H1 (cell line): ENCODE data around the gene GOLGB1. TPM values are rescaled to one million over a fixed set of nuclear protein-coding genes. Genes with fewer than 3 reads are reported as not detected.

ENCODE experiments used
- CTCF ChIA-PET: fragments of 300-600 bp; sonication (Branson Sonifier 250); formaldehyde crosslinking; loops from one replicate; lab custom pipeline; 2021; ENCODE audit not compliant: partially characterized antibody; lab: Charles Lee
- POLR2A ChIA-PET: fragments of 300-600 bp; sonication (Branson Sonifier 250); formaldehyde crosslinking; loops from one replicate; lab custom pipeline; 2021; ENCODE audit warnings: inconsistent platforms; ENCODE audit not compliant: partially characterized antibody; lab: Charles Lee
- DNase-seq, 2 experiments: peaks; one replicate each; pipeline versions ENCODE4 v3.0.0 to v3.0.0-alpha.2; 2010 to 2022; ENCODE audit warnings: low spot score in 2 of 2, low read depth in 1 of 2, mixed read lengths in 1 of 2
- FAIRE-seq: peaks from 2 replicates; lab custom pipeline; 2011; peaks lifted over from hg19 to GRCh38; lab: Jason Lieb, UNC
- H2AFZ ChIP-seq: 2 replicates; pipeline ENCODE4 v1.8.1; 2012; ENCODE audit warnings: low read length, inconsistent platforms
- H2AK5ac ChIP-seq: 2 replicates; pipeline ENCODE4 v1.6.1; 2013; ENCODE audit warnings: low read depth, low read length
- H2BK120ac ChIP-seq: replicated peaks from 2 replicates; pipeline ENCODE3; 2013; ENCODE audit warnings: low read depth, low read length, inconsistent platforms
- H2BK12ac ChIP-seq: 2 replicates; pipeline ENCODE4 v1.6.1; 2013; ENCODE audit warnings: low read depth, low read length
- H2BK15ac ChIP-seq: 2 replicates; pipeline ENCODE4 v1.6.1; 2013; ENCODE audit warnings: low read length
- H2BK20ac ChIP-seq: 2 replicates; pipeline ENCODE4 v1.6.1; 2013; ENCODE audit warnings: low read length
- H2BK5ac ChIP-seq: 2 replicates; pipeline ENCODE4 v1.6.1; 2013; ENCODE audit warnings: low read depth, low read length
- H3K14ac ChIP-seq: 2 replicates; pipeline ENCODE4 v1.6.1; 2013; ENCODE audit warnings: inconsistent platforms; ENCODE audit not compliant: insufficient read length
- H3K18ac ChIP-seq: 2 replicates; pipeline ENCODE4 v1.6.1; 2013; ENCODE audit warnings: low read length; ENCODE audit errors: extremely low read depth
- H3K23ac ChIP-seq: 2 replicates; pipeline ENCODE4 v1.6.1; 2013; ENCODE audit warnings: inconsistent platforms; ENCODE audit not compliant: insufficient read length
- H3K23me2 ChIP-seq: 2 replicates; pipeline ENCODE4 v1.6.1; 2013; ENCODE audit warnings: low read depth, low read length
- H3K27ac ChIP-seq: 2 replicates; pipeline ENCODE4 v1.6.1; 2011; ENCODE audit warnings: low read depth, low read length, inconsistent platforms
- H3K27me3 ChIP-seq, 4 experiments: replicated peaks in 1 of 4; 1 replicate in 1 of 4; 2 replicates in 3 of 4; pipeline versions ENCODE4 v1.6.1 to v1.8.1; 2011 to 2013; ENCODE audit warnings: low read length in 3 of 4, mild to moderate bottlenecking in 3 of 4, inconsistent platforms in 2 of 4, mixed read lengths in 2 of 4, moderate library complexity in 1 of 4; ENCODE audit not compliant: control insufficient read depth in 3 of 4, insufficient read depth in 3 of 4; ENCODE audit errors: extremely low read depth in 1 of 4
- H3K36me3 ChIP-seq, 4 experiments: 2 replicates each; pipeline versions ENCODE4 v1.6.1 to v1.8.1; 2011 to 2013; ENCODE audit warnings: mild to moderate bottlenecking in 4 of 4, low read length in 3 of 4, moderate library complexity in 2 of 4, control low read depth in 1 of 4, inconsistent platforms in 1 of 4; ENCODE audit not compliant: insufficient read depth in 4 of 4, control insufficient read depth in 2 of 4
- H3K4ac ChIP-seq: replicated peaks from 2 replicates; pipeline ENCODE3; 2013; ENCODE audit warnings: low read length, low read depth, mixed read lengths, inconsistent platforms; ENCODE audit not compliant: insufficient read length
- H3K4me1 ChIP-seq, 4 experiments: replicated peaks in 1 of 4; 1 replicate in 1 of 4; 2 replicates in 3 of 4; pipeline versions ENCODE4 v1.6.1 to v1.8.1; 2011 to 2013; ENCODE audit warnings: low read length in 3 of 4, inconsistent platforms in 2 of 4, mixed read lengths in 1 of 4; ENCODE audit not compliant: insufficient read depth in 4 of 4, control insufficient read depth in 3 of 4
- H3K4me2 ChIP-seq, 2 experiments: 2 replicates each; pipeline versions ENCODE4 v1.6.1 to v1.8.1; 2011 to 2013; ENCODE audit warnings: low read depth in 2 of 2, low read length in 2 of 2, control low read depth in 1 of 2, inconsistent platforms in 1 of 2, mild to moderate bottlenecking in 1 of 2; ENCODE audit not compliant: insufficient read depth in 1 of 2
- H3K4me3 ChIP-seq, 4 experiments: fragments of 200-600, 300-600 bp in 1 of 4; sonication (generic), shearing (Covaris generic), sonication (Bioruptor Twin) in 1 of 4; 2 replicates each; pipeline versions ENCODE4 v1.5.1 to v1.8.1; 2011 to 2016; ENCODE audit warnings: low read length in 4 of 4, low read depth in 3 of 4, control low read depth in 2 of 4, inconsistent platforms in 2 of 4, mild to moderate bottlenecking in 2 of 4, mixed read lengths in 1 of 4, moderate library complexity in 1 of 4; ENCODE audit not compliant: insufficient read depth in 2 of 4; ENCODE audit errors: extremely low read depth in 1 of 4
- H3K56ac ChIP-seq: replicated peaks from 2 replicates; pipeline ENCODE3; 2013; ENCODE audit warnings: low read depth, mild to moderate bottlenecking, mixed read lengths, low read length, inconsistent platforms; ENCODE audit not compliant: insufficient read length
- H3K79me1 ChIP-seq: 2 replicates; pipeline ENCODE4 v1.6.1; 2013; ENCODE audit warnings: low read depth, low read length, control low read depth
- H3K79me2 ChIP-seq, 2 experiments: 2 replicates each; pipeline versions ENCODE4 v1.6.1 to v1.8.1; 2012 to 2013; ENCODE audit warnings: low read length in 2 of 2, mild to moderate bottlenecking in 2 of 2, inconsistent platforms in 1 of 2; ENCODE audit not compliant: insufficient read depth in 2 of 2, control insufficient read depth in 1 of 2
- H3K9ac ChIP-seq, 4 experiments: replicated peaks in 1 of 4; 1 replicate in 1 of 4; 2 replicates in 3 of 4; pipeline versions ENCODE4 v1.6.1 to v1.8.1; 2011 to 2013; ENCODE audit warnings: low read depth in 3 of 4, low read length in 3 of 4, control low read depth in 2 of 4, mild to moderate bottlenecking in 2 of 4, moderate library complexity in 2 of 4, inconsistent platforms in 1 of 4; ENCODE audit errors: extremely low read depth in 1 of 4
- H3K9me3 ChIP-seq, 2 experiments: 2 replicates each; pipeline versions ENCODE4 v1.6.1 to v1.8.1; 2012 to 2013; ENCODE audit warnings: mild to moderate bottlenecking in 2 of 2, moderate library complexity in 2 of 2, control low read depth in 1 of 2, inconsistent platforms in 1 of 2, low read depth in 1 of 2, low read length in 1 of 2, mixed read lengths in 1 of 2; ENCODE audit not compliant: insufficient read depth in 2 of 2
- H4K20me1 ChIP-seq, 2 experiments: replicated peaks in 1 of 2; 2 replicates each; pipeline versions ENCODE3 to v1.8.1; 2011 to 2013; ENCODE audit warnings: inconsistent platforms in 2 of 2, low read length in 2 of 2, mild to moderate bottlenecking in 1 of 2; ENCODE audit not compliant: insufficient read depth in 2 of 2, control insufficient read depth in 1 of 2
- H4K5ac ChIP-seq: 2 replicates; pipeline ENCODE4 v1.6.1; 2013; ENCODE audit warnings: low read length, low read depth, mixed read lengths, inconsistent platforms; ENCODE audit not compliant: insufficient read length
- H4K8ac ChIP-seq: 2 replicates; pipeline ENCODE4 v1.8.0; 2013; ENCODE audit warnings: mild to moderate bottlenecking, moderate library complexity, low read length, inconsistent platforms; ENCODE audit not compliant: insufficient read depth; ENCODE audit errors: extremely low read depth
- H4K91ac ChIP-seq: replicated peaks from 2 replicates; pipeline ENCODE3; 2013; ENCODE audit warnings: low read length, mixed read lengths, inconsistent platforms; ENCODE audit not compliant: insufficient read length
- ATF3 ChIP-seq: IDR thresholded peaks from 2 replicates; pipeline ENCODE4 v1.6.1; 2011; ENCODE audit warnings: low read depth, mild to moderate bottlenecking, low read length; ENCODE audit not compliant: insufficient read depth
- BACH1 ChIP-seq: IDR thresholded peaks from 2 replicates; pipeline ENCODE4 v1.6.1; 2012; ENCODE audit warnings: low read length, improper control_type of control experiment
- BCL11A ChIP-seq, 2 experiments: IDR thresholded peaks; one replicate each; pipeline ENCODE4 v1.6.1; 2011; ENCODE audit warnings: low read depth in 2 of 2, low read length in 2 of 2, mild to moderate bottlenecking in 2 of 2
- FOSL1 ChIP-seq: IDR thresholded peaks from 2 replicates; pipeline ENCODE4 v1.6.1; 2011; ENCODE audit warnings: mild to moderate bottlenecking, low read depth, low read length, moderate library complexity; ENCODE audit not compliant: insufficient read depth
- GABPA ChIP-seq: IDR thresholded peaks from 2 replicates; pipeline ENCODE4 v1.6.1; 2011; ENCODE audit warnings: mild to moderate bottlenecking, low read length, moderate library complexity, borderline replicate concordance; ENCODE audit not compliant: insufficient read depth
- JUN ChIP-seq: IDR thresholded peaks from 2 replicates; pipeline ENCODE4 v1.6.1; 2011; ENCODE audit warnings: low read depth, mild to moderate bottlenecking, improper control_type of control experiment, low read length
- KDM4A ChIP-seq: IDR thresholded peaks from one replicate; pipeline ENCODE4 v1.7.1; 2012; ENCODE audit warnings: low read depth, mild to moderate bottlenecking, moderate library complexity, low read length, inconsistent platforms; ENCODE audit not compliant: severe bottlenecking
- POLR2A ChIP-seq, 2 experiments: IDR thresholded peaks; 1 replicate in 1 of 2; 2 replicates in 1 of 2; pipeline ENCODE4 v1.6.1; 2011; ENCODE audit warnings: low read depth in 2 of 2, low read length in 2 of 2, mild to moderate bottlenecking in 2 of 2; ENCODE audit errors: control extremely low read depth in 1 of 2
- SIN3A ChIP-seq, 2 experiments: IDR thresholded peaks in 1 of 2; conservative IDR thresholded peaks in 1 of 2; 2 replicates each; pipeline ENCODE4 v1.6.1; 2011 to 2012; ENCODE audit warnings: low read length in 2 of 2, improper control_type of control experiment in 1 of 2, low read depth in 1 of 2, mild to moderate bottlenecking in 1 of 2
- SP4 ChIP-seq: IDR thresholded peaks from 2 replicates; pipeline ENCODE4 v1.6.1; 2012; ENCODE audit warnings: low read length, inconsistent platforms
- TEAD4 ChIP-seq: IDR thresholded peaks from 2 replicates; pipeline ENCODE4 v1.6.1; 2012; ENCODE audit warnings: low read depth, low read length, inconsistent platforms, mixed read lengths
- USF2 ChIP-seq: IDR thresholded peaks from 2 replicates; pipeline ENCODE4 v1.6.1; 2011; ENCODE audit warnings: low read length, improper control_type of control experiment
- WGBS, 2 experiments: shearing (Covaris generic) in 1 of 2; methylation state at CpG; one replicate each; pipeline versions ENCODE4 v1.1.6 to v1.1.7; 2013 to 2015; ENCODE audit warnings: low lambda C conversion rate in 2 of 2, mixed read lengths in 2 of 2, inconsistent platforms in 1 of 2, low coverage in 1 of 2, missing lambda C conversion rate in 1 of 2; ENCODE audit not compliant: insufficient replicate concordance in 2 of 2, insufficient coverage in 1 of 2, insufficient read length in 1 of 2; ENCODE audit errors: extremely low coverage in 1 of 2, missing lambda C conversion rate in 1 of 2; 5-methylcytosine and 5-hydroxymethylcytosine counted together
- polyA plus RNA-seq, 7 experiments: library from polyadenylated mRNA; depleted of rRNA in 3 of 7; stranded (reverse) in 5 of 7; unstranded in 2 of 7; fragments of >200 nt in 5 of 7; fragments of 200-250 nt in 2 of 7; gene quantifications; 1 replicate in 5 of 7; 2 replicates in 1 of 7; 4 replicates in 1 of 7; pipeline versions ENCODE4 v1.2.1 to v1.2.3, GENCODE V29; 2011 to 2013; ENCODE audit warnings: missing spikeins in 2 of 7, mixed read lengths in 2 of 7
- total RNA-seq: library from RNA; stranded (reverse); fragmentation: NEBNext Ultra II Directional; extraction: Animal tissue kit (Norgen Biotek cat#: 25700); gene quantifications from 2 replicates; pipeline ENCODE4 v1.2.1, GENCODE V29; 2021

Gene GOLGB1
- total and polyA plus RNA-seq, 2 of the 8 experiments (the other 6 are each of a cell fraction or from before 2014, with no cell fraction given) = 5.9 to 28.5 TPM

DNA sequence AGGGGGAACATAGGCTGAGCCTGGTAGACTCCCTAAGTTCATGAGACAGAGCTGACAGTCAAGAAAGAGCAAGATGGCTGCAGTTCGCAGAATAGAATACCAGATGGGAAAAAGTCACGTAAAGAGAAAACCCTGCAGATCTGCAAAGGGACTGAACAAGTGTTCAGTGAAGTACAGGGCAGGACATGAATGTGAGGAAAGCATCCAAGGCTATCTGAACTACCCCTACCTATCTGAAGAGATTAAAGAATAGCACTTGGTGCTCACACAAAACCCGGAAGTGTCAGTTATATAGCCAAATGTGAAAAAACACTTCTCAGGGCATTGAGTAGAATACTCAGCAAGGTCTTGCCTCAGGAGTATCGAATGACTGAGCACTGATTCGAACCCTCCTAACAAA lies 44.0 kb downstream of the GOLGB1 start:
- WGBS, 2 experiments = 92% methylated on average over 5 of the region's 5 CpGs; no CpG with 5 or more reads in 1 of the 2 experiments

More for the DNA sequence above, 44.0 kb downstream of the GOLGB1 start:
- no peak overlapping the region; a peak in 1 of 4 replicates for H3K4me2 ChIP-seq
- H4K20me1 ChIP-seq = no peaks in the 10 kb centered on the region
- no peak overlapping the region for H3K14ac ChIP-seq
- no peak overlapping the region for H3K23ac ChIP-seq
- ChIA-PET POLR2A (interaction anchor here (1.4 kb wide), 1 partner anchor 10 kb away, joined by 4 read pairs; no protein-coding TSS in a partner anchor), CTCF (no interaction called here)
- no peak overlapping the region for H3K9ac ChIP-seq
- no peak overlapping the region for H3K18ac ChIP-seq
- H2BK5ac ChIP-seq = no peak overlapping the region
- DNase-seq = no peak
- no peak overlapping the region for H4K5ac ChIP-seq
- H3K27me3 ChIP-seq = no peaks in the 10 kb centered on the region
- no peaks in the 10 kb centered on the region for H3K79me2 ChIP-seq
- no peak overlapping the region for H3K4me3 ChIP-seq
- H3K56ac ChIP-seq = no peak overlapping the region
- no peak overlapping the region for H2BK15ac ChIP-seq
- no peak overlapping the region for H3K27ac ChIP-seq
- H3K79me1 ChIP-seq = no peaks in the 10 kb centered on the region
- H2AFZ ChIP-seq = no peak overlapping the region
- H4K91ac ChIP-seq = no peak overlapping the region
- no peak overlapping the region for H2BK12ac ChIP-seq
- TF ChIP-seq JUN (no peak), BACH1 (no peak), TEAD4 (no peak), GABPA (no peak), FOSL1 (no peak), KDM4A (no peak), USF2 (no peak), BCL11A (IDR thresholded peaks at IDR 0.05; ENCODE audit: low read depth in 2 of 2, low read length in 2 of 2) (no peak), POLR2A (IDR thresholded peaks at IDR 0.05; ENCODE audit: control extremely low read depth in 1 of 2, low read depth in 2 of 2, low read length in 2 of 2) (no peak), SIN3A (conservative IDR thresholded peaks at IDR 0.05 in 1 of 2, IDR thresholded peaks at IDR 0.05 in 1 of 2; ENCODE audit: low read depth in 1 of 2, low read length in 2 of 2) (no peak), SP4 (no peak), ATF3 (no peak)
- peak; percentile 57 for FAIRE-seq
- H3K9me3 ChIP-seq = no peaks in the 10 kb centered on the region
- no peak overlapping the region for H3K4ac ChIP-seq
- H3K4me1 ChIP-seq = no peaks in the 10 kb centered on the region
- peaks cover 0 to 11% (median 0%) of the 10 kb centered on the region in 4 experiments; a peak in 2 of 8 replicates for H3K36me3 ChIP-seq
- H4K8ac ChIP-seq = no peak overlapping the region
- no peaks in the 10 kb centered on the region for H3K23me2 ChIP-seq
- H2BK20ac ChIP-seq = no peak overlapping the region
- H2AK5ac ChIP-seq = no peak overlapping the region
- no peak overlapping the region for H2BK120ac ChIP-seq
